Endometrial microvascular endothelial cells (primary cell): ENCODE measurements around the gene DGAT2. TPM values are rescaled to one million over a fixed set of nuclear protein-coding genes. Genes with fewer than 3 reads are reported as not detected.

Experiments used
- in situ Hi-C: cut with HindIII; loops from 2 replicates; pipeline ENCODE4 v1.10.0; 2017; ENCODE audit warnings: low sequenced_read_pairs, low pct_unique_long_range_greater_than_20kb; ENCODE audit errors: inconsistent ontology term
- total RNA-seq: library from RNA; depleted of rRNA; stranded (reverse); fragments of >200 nt; gene quantifications from one replicate; pipeline ENCODE4 v1.2.3, GENCODE V29; 2015; ENCODE audit errors: inconsistent ontology term

The DGAT2 gene
- total RNA-seq, 1 donor from 2014 or later: 6.0 TPM

GRCh38 chr11:75773595-75774353 is 5.2 kb downstream of the DGAT2 start:
- in situ Hi-C loops: no loop called here

GRCh38 chr11:75775056-75775455 is 6.5 kb downstream of the DGAT2 start:
- in situ Hi-C loops: no loop called here

- in situ Hi-C loops: no loop called here
These were observed 8.0 kb downstream of the DGAT2 start for GRCh38 chr11:75776546-75776945.

- in situ Hi-C loops: no loop called here
These were observed 9.0 kb downstream of the DGAT2 start for GRCh38 chr11:75777461-75778110.

- in situ Hi-C loops: no loop called here
These were observed 10.4 kb downstream of the DGAT2 start for GRCh38 chr11:75778962-75779361.

GRCh38 chr11:75779960-75780359 is 11.4 kb downstream of the DGAT2 start:
- in situ Hi-C loops: no loop called here

- in situ Hi-C loops: no loop called here
These were observed 12.3 kb downstream of the DGAT2 start for GRCh38 chr11:75780888-75781287.

- in situ Hi-C loops: no loop called here
These were observed 12.7 kb downstream of the DGAT2 start for GRCh38 chr11:75781296-75781695.

GRCh38 chr11:75781831-75782230 is 13.3 kb downstream of the DGAT2 start:
- in situ Hi-C loops: no loop called here

GRCh38 chr11:75782540-75783263 is 14.1 kb downstream of the DGAT2 start:
- in situ Hi-C loops: no loop called here

GRCh38 chr11:75783416-75784084 is 15.0 kb downstream of the DGAT2 start:
- in situ Hi-C loops: no loop called here

GRCh38 chr11:75784085-75784478 is 15.5 kb downstream of the DGAT2 start:
- in situ Hi-C loops: no loop called here

- in situ Hi-C loops: no loop called here
These were observed 15.9 kb downstream of the DGAT2 start for GRCh38 chr11:75784506-75784905.

GRCh38 chr11:75785187-75785586 is 16.6 kb downstream of the DGAT2 start:
- in situ Hi-C loops: no loop called here

- in situ Hi-C loops: no loop called here
These were observed 17.6 kb downstream of the DGAT2 start for GRCh38 chr11:75786101-75786736.

GRCh38 chr11:75789521-75789920 is 20.9 kb downstream of the DGAT2 start:
- in situ Hi-C loops: no loop called here

- in situ Hi-C loops: no loop called here
These were observed 22.4 kb downstream of the DGAT2 start for GRCh38 chr11:75790986-75791385.

GRCh38 chr11:75792127-75792731 is 23.7 kb downstream of the DGAT2 start:
- in situ Hi-C loops: no loop called here
